Measurements from ENCODE around the gene LAD1. TPM values are rescaled to one million over a fixed set of nuclear protein-coding genes. Genes with fewer than 3 reads are reported as not detected.

Gene LAD1
- total RNA-seq, 1 donor = not detected

GRCh38 chr1:201381130-201381529 lies 18.0 kb downstream of the LAD1 start:
- no peak overlapping the region for H3K4me3 ChIP-seq (ENCODE audit: low read depth, low read length)
- no peak for TF ChIP-seq CTCF (IDR thresholded peaks at IDR 0.05; ENCODE audit: insufficient read depth, low read length)
- no peak for DNase-seq (ENCODE audit: low read depth)

DNA sequence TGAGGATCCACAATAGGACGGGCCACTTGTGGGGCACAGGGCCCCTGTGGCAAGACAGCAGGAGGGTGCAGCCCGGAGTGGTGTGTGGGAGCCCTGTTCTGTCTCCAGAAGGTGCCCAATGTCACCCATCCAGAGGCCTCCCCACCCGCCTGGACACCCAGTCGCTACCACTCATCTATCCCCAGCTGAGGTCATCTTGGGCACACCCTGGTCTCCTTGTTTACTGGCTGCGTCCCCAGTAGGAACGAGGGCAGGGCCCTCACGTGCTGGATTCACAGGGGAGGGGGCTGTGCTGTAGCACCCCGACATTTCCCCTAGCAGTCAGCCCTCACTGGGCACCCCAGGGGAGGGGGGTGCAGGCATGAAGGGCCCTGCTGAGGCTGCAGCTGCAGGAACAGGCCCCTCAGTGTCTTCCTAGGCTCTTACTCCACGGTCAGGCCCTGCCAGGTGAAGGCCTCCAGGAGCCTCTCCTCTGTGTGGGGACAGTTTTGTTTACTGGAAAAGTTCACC lies 19.3 kb downstream of the LAD1 start:
- H3K4me3 ChIP-seq (ENCODE audit: low read depth, low read length) = no peak overlapping the region
- no peak for TF ChIP-seq CTCF (IDR thresholded peaks at IDR 0.05; ENCODE audit: insufficient read depth, low read length)
- DNase-seq (ENCODE audit: low read depth) = no peak

- H3K4me3 ChIP-seq (ENCODE audit: low read depth, low read length) = no peak overlapping the region
- DNase-seq (ENCODE audit: low read depth) = no peak
- no peak for TF ChIP-seq CTCF (IDR thresholded peaks at IDR 0.05; ENCODE audit: insufficient read depth, low read length)
These were observed 20.3 kb downstream of the LAD1 start for GRCh38 chr1:201378804-201379203.

- no peak within 1 kb of the TSS for H3K4me3 ChIP-seq (ENCODE audit: low read depth, low read length)
- no peak for TF ChIP-seq CTCF (IDR thresholded peaks at IDR 0.05; ENCODE audit: insufficient read depth, low read length)
- no peak for DNase-seq (ENCODE audit: low read depth)
These were observed 21.5 kb downstream of the LAD1 start, which contains the start of gene TNNT2 for GRCh38 chr1:201377611-201378092. Gene TNNT2, minus strand, starts transcription at chr1:201377680. Its CDS starts 4,426 bp downstream, at chr1:201373254.

- no peak overlapping the region for H3K4me3 ChIP-seq (ENCODE audit: low read depth, low read length)
- peak; percentile 11 for DNase-seq (ENCODE audit: low read depth)
- TF ChIP-seq CTCF (IDR thresholded peaks at IDR 0.05; ENCODE audit: insufficient read depth, low read length) = peak; percentile 61
These were observed 22.4 kb downstream of the LAD1 start for GRCh38 chr1:201376464-201377374.

- no peak overlapping the region for H3K4me3 ChIP-seq (ENCODE audit: low read depth, low read length)
- DNase-seq (ENCODE audit: low read depth) = no peak
- TF ChIP-seq CTCF (IDR thresholded peaks at IDR 0.05; ENCODE audit: insufficient read depth, low read length) = no peak
These were observed 23.0 kb downstream of the LAD1 start for GRCh38 chr1:201376107-201376463.

All from fibroblast of the aortic adventitia (primary cell).